ENCODE results near the gene C17orf107. TPM values are rescaled to one million over a fixed set of nuclear protein-coding genes. Genes with fewer than 3 reads are reported as not detected.

C17orf107 gene
- total RNA-seq, 1 experiment from 2014 or later, result 0.36 TPM

- Histone ChIP-seq H3F3A (ENCODE audit: low read length, unreplicated experiment) (no peaks in the 10 kb centered on the region), H3K27me3 (ENCODE audit: low read length) (no peaks in the 10 kb centered on the region), H3K9me3 (ENCODE audit: low read length) (no peaks in the 10 kb centered on the region), H4K20me1 (ENCODE audit: low read length) (no peaks in the 10 kb centered on the region), H3K4me3 (ENCODE audit: low read length) (no peak overlapping the region), H3K9me2 (replicated peaks; ENCODE audit: low read length) (no peaks in the 10 kb centered on the region), H3K4me2 (ENCODE audit: low read length) (no peak overlapping the region), H3K79me2 (ENCODE audit: low read length) (peaks cover 44% of the 10 kb centered on the region), H3K4me1 (ENCODE audit: insufficient read depth, low read length) (peaks cover 16% of the 10 kb centered on the region), H3K36me3 (ENCODE audit: low read depth, low read length) (peaks cover 6% of the 10 kb centered on the region; the same call in 1 of the 2 replicates), H3K27ac (ENCODE audit: low read length) (no peak overlapping the region), H2AFZ (ENCODE audit: low read length) (no peak overlapping the region), H3K9ac (ENCODE audit: low read length) (no peak overlapping the region)
- TF ChIP-seq EZH2 (IDR thresholded peaks at IDR 0.05; ENCODE audit: low read length, unreplicated experiment), result no peak
- no peak for TF ChIP-seq CTCF (conservative IDR thresholded peaks at IDR 0.05; ENCODE audit: low read depth, low read length)
- no peak for TF ChIP-seq EZH2phosphoT487 (IDR thresholded peaks at IDR 0.05; ENCODE audit: borderline replicate concordance, low read length)
- DNase-seq (no peak), ATAC-seq (no peak)
- CTCF ChIA-PET, result no interaction called here
- BruUV-seq (replicated peaks), result no TSS peak
- intact Hi-C loops (cut with micrococcal nuclease), result no loop called here
- POLR2A ChIA-PET (ENCODE audit: unreplicated experiment), result no interaction called here
Measured at GRCh38 chr17:4859816-4860625, 39.3 kb upstream of the C17orf107 start.

GRCh38 chr17:4860651-4861050 is 38.7 kb upstream of the C17orf107 start:
- Histone ChIP-seq H3K4me2 (ENCODE audit: low read length) (no peak overlapping the region), H4K20me1 (ENCODE audit: low read length) (no peaks in the 10 kb centered on the region), H3K79me2 (ENCODE audit: low read length) (peaks cover 44% of the 10 kb centered on the region), H2AFZ (ENCODE audit: low read length) (no peak overlapping the region), H3K9me3 (ENCODE audit: low read length) (no peaks in the 10 kb centered on the region), H3F3A (ENCODE audit: low read length, unreplicated experiment) (no peaks in the 10 kb centered on the region), H3K9me2 (replicated peaks; ENCODE audit: low read length) (no peaks in the 10 kb centered on the region), H3K4me1 (ENCODE audit: insufficient read depth, low read length) (peaks cover 16% of the 10 kb centered on the region), H3K4me3 (ENCODE audit: low read length) (no peak overlapping the region), H3K27me3 (ENCODE audit: low read length) (no peaks in the 10 kb centered on the region), H3K27ac (ENCODE audit: low read length) (no peak overlapping the region), H3K9ac (ENCODE audit: low read length) (no peak overlapping the region), H3K36me3 (ENCODE audit: low read depth, low read length) (peaks cover 6% of the 10 kb centered on the region; the same call in 1 of the 2 replicates)
- intact Hi-C loops (cut with micrococcal nuclease), result no loop called here
- ATAC-seq (no peak), DNase-seq (no peak)
- ChIA-PET POLR2A (ENCODE audit: unreplicated experiment) (no interaction called here), CTCF (no interaction called here)
- TF ChIP-seq CTCF (conservative IDR thresholded peaks at IDR 0.05; ENCODE audit: low read depth, low read length), result no peak
- TF ChIP-seq EZH2 (IDR thresholded peaks at IDR 0.05; ENCODE audit: low read length, unreplicated experiment), result no peak
- TF ChIP-seq EZH2phosphoT487 (IDR thresholded peaks at IDR 0.05; ENCODE audit: borderline replicate concordance, low read length), result no peak
- no TSS peak for BruUV-seq (replicated peaks)

- DNase-seq (no peak), ATAC-seq (no peak)
- Histone ChIP-seq H4K20me1 (ENCODE audit: low read length) (no peaks in the 10 kb centered on the region), H3K4me1 (ENCODE audit: insufficient read depth, low read length) (peaks cover 16% of the 10 kb centered on the region), H3K9me2 (replicated peaks; ENCODE audit: low read length) (no peaks in the 10 kb centered on the region), H3K4me3 (ENCODE audit: low read length) (no peak overlapping the region), H3K27me3 (ENCODE audit: low read length) (no peaks in the 10 kb centered on the region), H3K36me3 (ENCODE audit: low read depth, low read length) (peaks cover 6% of the 10 kb centered on the region; the same call in 1 of the 2 replicates), H3K4me2 (ENCODE audit: low read length) (no peak overlapping the region), H3K27ac (ENCODE audit: low read length) (no peak overlapping the region), H2AFZ (ENCODE audit: low read length) (no peak overlapping the region), H3K9me3 (ENCODE audit: low read length) (no peaks in the 10 kb centered on the region), H3K79me2 (ENCODE audit: low read length) (peaks cover 43% of the 10 kb centered on the region), H3K9ac (ENCODE audit: low read length) (no peak overlapping the region), H3F3A (ENCODE audit: low read length, unreplicated experiment) (no peaks in the 10 kb centered on the region)
- CTCF ChIA-PET, result no interaction called here
- intact Hi-C loops (cut with micrococcal nuclease), result no loop called here
- no TSS peak for BruUV-seq (replicated peaks)
- TF ChIP-seq CTCF (conservative IDR thresholded peaks at IDR 0.05; ENCODE audit: low read depth, low read length), result no peak
- TF ChIP-seq EZH2 (IDR thresholded peaks at IDR 0.05; ENCODE audit: low read length, unreplicated experiment), result no peak
- TF ChIP-seq EZH2phosphoT487 (IDR thresholded peaks at IDR 0.05; ENCODE audit: borderline replicate concordance, low read length), result no peak
- POLR2A ChIA-PET (ENCODE audit: unreplicated experiment), result no interaction called here
Measured at GRCh38 chr17:4861052-4861451, 38.3 kb upstream of the C17orf107 start.

Measured in PC-3 (cell line).